ENCODE data around the gene TNIK.
"Not testable (repeated sequence)": the region's sequence is repeated elsewhere in the genome, so short reads cannot be mapped to it uniquely, and the experiment has no call there.

The TNIK gene

DNA sequence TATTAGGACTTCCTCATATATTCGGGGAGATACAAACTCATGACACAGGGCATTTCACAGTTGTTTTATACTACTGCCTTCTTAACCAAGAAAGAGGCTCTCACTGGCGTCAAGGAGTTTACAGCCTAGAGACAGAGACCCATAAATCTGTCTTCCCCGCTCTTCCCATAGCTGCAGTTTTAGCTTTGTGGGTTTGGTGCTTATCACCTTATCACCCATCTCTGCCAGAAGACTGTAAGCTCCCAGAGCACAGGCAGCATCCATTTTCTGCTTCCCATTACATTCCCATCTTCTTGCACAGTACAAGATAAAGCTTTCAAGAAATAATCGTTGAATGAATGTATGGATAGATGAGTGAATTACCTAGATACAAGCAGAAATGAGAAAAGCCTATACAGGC lies 144.3 kb downstream of the TNIK start:
- Histone ChIP-seq H3K4me1 (ENCODE audit: control insufficient read depth, insufficient read depth, low read length) (peaks cover 4% of the 10 kb centered on the region), H3K9ac (ENCODE audit: low read length) (no peak overlapping the region), H3K27me3 (replicated peaks; ENCODE audit: control insufficient read depth, insufficient read depth, low read length) (no peaks in the 10 kb centered on the region), H3K36me3 (ENCODE audit: control insufficient read depth, insufficient read depth, low read length, severe bottlenecking) (no peaks in the 10 kb centered on the region), H3K4me3 (ENCODE audit: low read length) (no peak overlapping the region), H3K9me3 (ENCODE audit: control insufficient read depth, low read length) (no peaks in the 10 kb centered on the region)
- no peak for DNase-seq (ENCODE audit: low read depth)

DNA sequence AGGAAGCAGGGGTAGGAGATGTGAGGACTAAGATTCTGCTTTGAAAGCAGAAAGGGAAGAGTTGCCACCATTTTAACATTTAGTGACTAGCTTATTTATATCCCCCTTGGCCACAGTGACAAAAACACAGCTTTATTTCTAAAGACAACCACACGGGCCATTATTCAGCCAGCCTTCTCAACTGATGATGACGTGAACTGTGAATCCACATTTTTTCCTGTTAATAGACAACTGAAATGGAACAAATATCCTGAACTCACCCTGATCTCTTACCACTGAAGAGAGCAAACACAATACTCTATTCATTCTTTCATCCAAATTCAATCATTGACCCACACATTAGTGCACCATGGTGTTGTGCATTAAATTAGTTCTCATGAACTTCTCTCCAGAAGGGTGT lies 145.1 kb downstream of the TNIK start:
- H3K4me3 ChIP-seq (ENCODE audit: low read length) = no peak overlapping the region
- DNase-seq (ENCODE audit: low read depth) = no peak
- H3K9ac ChIP-seq (ENCODE audit: low read length) = no peak overlapping the region
- H3K9me3 ChIP-seq (ENCODE audit: control insufficient read depth, low read length) = no peaks in the 10 kb centered on the region
- H3K27me3 ChIP-seq (replicated peaks; ENCODE audit: control insufficient read depth, insufficient read depth, low read length) = no peaks in the 10 kb centered on the region
- no peaks in the 10 kb centered on the region for H3K4me1 ChIP-seq (ENCODE audit: control insufficient read depth, insufficient read depth, low read length)
- H3K36me3 ChIP-seq (ENCODE audit: control insufficient read depth, insufficient read depth, low read length, severe bottlenecking) = no peaks in the 10 kb centered on the region

DNA sequence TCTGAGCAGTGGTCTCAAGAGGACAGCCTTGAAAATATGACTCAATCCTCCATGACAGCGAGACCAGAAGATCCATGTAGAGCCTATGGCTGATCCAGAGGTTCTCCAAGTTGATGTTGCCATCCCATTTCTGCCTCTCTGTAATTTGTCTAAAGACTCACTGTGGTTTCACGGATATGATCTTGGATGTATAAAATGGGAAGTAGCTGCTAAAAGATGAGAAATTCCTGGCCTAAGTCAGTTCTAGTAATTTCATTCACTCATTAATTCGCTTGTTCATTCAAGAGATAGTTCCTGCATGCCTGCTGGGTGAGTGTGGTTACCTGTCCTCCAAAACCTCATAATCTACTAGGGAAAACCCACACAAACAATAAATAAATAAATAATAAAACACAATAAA lies 145.9 kb downstream of the TNIK start:
- DNase-seq (ENCODE audit: low read depth) = no peak
- H3K9me3 ChIP-seq (ENCODE audit: control insufficient read depth, low read length) = no peaks in the 10 kb centered on the region
- H3K4me1 ChIP-seq (ENCODE audit: control insufficient read depth, insufficient read depth, low read length) = no peaks in the 10 kb centered on the region
- H3K9ac ChIP-seq (ENCODE audit: low read length) = no peak overlapping the region
- no peak overlapping the region for H3K4me3 ChIP-seq (ENCODE audit: low read length)
- H3K36me3 ChIP-seq (ENCODE audit: control insufficient read depth, insufficient read depth, low read length, severe bottlenecking) = no peaks in the 10 kb centered on the region
- H3K27me3 ChIP-seq (replicated peaks; ENCODE audit: control insufficient read depth, insufficient read depth, low read length) = no peaks in the 10 kb centered on the region

GRCh38 chr3:171313702-171314101 lies 146.5 kb downstream of the TNIK start:
- H3K27me3 ChIP-seq (replicated peaks; ENCODE audit: control insufficient read depth, insufficient read depth, low read length) = no peaks in the 10 kb centered on the region
- no peaks in the 10 kb centered on the region for H3K9me3 ChIP-seq (ENCODE audit: control insufficient read depth, low read length)
- H3K36me3 ChIP-seq (ENCODE audit: control insufficient read depth, insufficient read depth, low read length, severe bottlenecking) = no peaks in the 10 kb centered on the region
- H3K4me3 ChIP-seq (ENCODE audit: low read length) = no peak overlapping the region
- H3K4me1 ChIP-seq (ENCODE audit: control insufficient read depth, insufficient read depth, low read length) = no peaks in the 10 kb centered on the region
- no peak overlapping the region for H3K9ac ChIP-seq (ENCODE audit: low read length)
- no peak for DNase-seq (ENCODE audit: low read depth)

GRCh38 chr3:171312741-171313140 lies 147.5 kb downstream of the TNIK start:
- Histone ChIP-seq H3K4me3 (ENCODE audit: low read length) (no peak overlapping the region), H3K4me1 (ENCODE audit: control insufficient read depth, insufficient read depth, low read length) (no peaks in the 10 kb centered on the region), H3K36me3 (ENCODE audit: control insufficient read depth, insufficient read depth, low read length, severe bottlenecking) (no peaks in the 10 kb centered on the region), H3K9ac (ENCODE audit: low read length) (no peak overlapping the region), H3K9me3 (ENCODE audit: control insufficient read depth, low read length) (no peaks in the 10 kb centered on the region), H3K27me3 (replicated peaks; ENCODE audit: control insufficient read depth, insufficient read depth, low read length) (no peaks in the 10 kb centered on the region)
- DNase-seq (ENCODE audit: low read depth) = no peak

DNA sequence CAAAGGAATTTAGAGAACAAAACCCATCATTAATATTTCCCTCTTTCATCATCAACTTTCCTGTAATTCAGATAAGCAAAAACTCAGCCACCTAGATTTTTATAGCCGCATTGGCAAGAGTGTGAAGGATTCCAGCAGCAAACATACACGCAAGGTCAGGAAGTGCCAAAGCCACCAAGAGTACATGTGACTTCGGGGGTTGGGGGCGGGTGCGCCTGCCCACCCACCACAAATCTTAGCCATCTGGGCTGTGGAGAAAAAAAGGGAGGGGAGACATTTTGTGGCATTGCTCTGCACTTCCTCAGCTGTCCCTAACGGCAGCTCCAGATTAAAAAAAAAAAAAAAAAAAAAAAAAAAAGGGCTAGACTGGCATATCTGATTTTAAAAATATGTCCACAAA lies 148.4 kb downstream of the TNIK start:
- Histone ChIP-seq H3K4me1 (ENCODE audit: control insufficient read depth, insufficient read depth, low read length) (peaks cover 5% of the 10 kb centered on the region), H3K9me3 (ENCODE audit: control insufficient read depth, low read length) (no peaks in the 10 kb centered on the region), H3K4me3 (ENCODE audit: low read length) (no peak overlapping the region), H3K27me3 (replicated peaks; ENCODE audit: control insufficient read depth, insufficient read depth, low read length) (no peaks in the 10 kb centered on the region), H3K36me3 (ENCODE audit: control insufficient read depth, insufficient read depth, low read length, severe bottlenecking) (no peaks in the 10 kb centered on the region), H3K9ac (ENCODE audit: low read length) (no peak overlapping the region)
- DNase-seq (ENCODE audit: low read depth) = no peak

- Histone ChIP-seq H3K9me3 (ENCODE audit: control insufficient read depth, low read length) (no peaks in the 10 kb centered on the region), H3K36me3 (ENCODE audit: control insufficient read depth, insufficient read depth, low read length, severe bottlenecking) (no peaks in the 10 kb centered on the region), H3K27me3 (replicated peaks; ENCODE audit: control insufficient read depth, insufficient read depth, low read length) (no peaks in the 10 kb centered on the region), H3K4me1 (ENCODE audit: control insufficient read depth, insufficient read depth, low read length) (peaks cover 11% of the 10 kb centered on the region), H3K9ac (ENCODE audit: low read length) (no peak overlapping the region), H3K4me3 (ENCODE audit: low read length) (no peak overlapping the region)
- peak; percentile 72 for DNase-seq (ENCODE audit: low read depth)
These were observed 150.3 kb downstream of the TNIK start for GRCh38 chr3:171309906-171310359.

DNA sequence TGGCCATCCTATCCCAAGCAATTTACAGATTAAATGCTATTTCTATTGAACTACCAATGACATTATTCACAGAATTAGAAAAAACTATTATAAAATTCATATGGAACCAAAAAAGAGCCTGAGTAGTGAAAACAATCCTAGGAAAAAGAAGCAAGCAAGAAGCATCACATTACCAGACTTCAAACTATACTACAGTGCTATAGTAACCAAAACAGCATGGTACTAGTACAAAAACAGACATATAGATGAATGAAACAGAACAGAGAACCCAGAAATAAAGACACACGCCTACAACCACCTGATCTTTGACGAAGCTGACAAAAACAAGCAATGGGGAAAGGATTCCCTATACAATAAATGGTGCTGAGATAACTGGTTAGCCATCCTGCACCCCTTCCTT lies 152.2 kb downstream of the TNIK start:
- Histone ChIP-seq H3K4me3 (ENCODE audit: low read length) (no peak overlapping the region), H3K9ac (ENCODE audit: low read length) (no peak overlapping the region), H3K9me3 (ENCODE audit: control insufficient read depth, low read length) (no peaks in the 10 kb centered on the region), H3K27me3 (replicated peaks; ENCODE audit: control insufficient read depth, insufficient read depth, low read length) (no peaks in the 10 kb centered on the region), H3K4me1 (ENCODE audit: control insufficient read depth, insufficient read depth, low read length) (peaks cover 11% of the 10 kb centered on the region), H3K36me3 (ENCODE audit: control insufficient read depth, insufficient read depth, low read length, severe bottlenecking) (no peaks in the 10 kb centered on the region)
- no peak for DNase-seq (ENCODE audit: low read depth)

- peak; percentile 7 for DNase-seq (ENCODE audit: low read depth)
- peaks cover 11% of the 10 kb centered on the region for H3K4me1 ChIP-seq (ENCODE audit: control insufficient read depth, insufficient read depth, low read length)
- H3K9ac ChIP-seq (ENCODE audit: low read length) = no peak overlapping the region
- H3K27me3 ChIP-seq (replicated peaks; ENCODE audit: control insufficient read depth, insufficient read depth, low read length) = no peaks in the 10 kb centered on the region
- H3K4me3 ChIP-seq (ENCODE audit: low read length) = no peak overlapping the region
- H3K36me3 ChIP-seq (ENCODE audit: control insufficient read depth, insufficient read depth, low read length, severe bottlenecking) = no peaks in the 10 kb centered on the region
- H3K9me3 ChIP-seq (ENCODE audit: control insufficient read depth, low read length) = no peaks in the 10 kb centered on the region
These were observed 153.1 kb downstream of the TNIK start for GRCh38 chr3:171307046-171307585.

DNA sequence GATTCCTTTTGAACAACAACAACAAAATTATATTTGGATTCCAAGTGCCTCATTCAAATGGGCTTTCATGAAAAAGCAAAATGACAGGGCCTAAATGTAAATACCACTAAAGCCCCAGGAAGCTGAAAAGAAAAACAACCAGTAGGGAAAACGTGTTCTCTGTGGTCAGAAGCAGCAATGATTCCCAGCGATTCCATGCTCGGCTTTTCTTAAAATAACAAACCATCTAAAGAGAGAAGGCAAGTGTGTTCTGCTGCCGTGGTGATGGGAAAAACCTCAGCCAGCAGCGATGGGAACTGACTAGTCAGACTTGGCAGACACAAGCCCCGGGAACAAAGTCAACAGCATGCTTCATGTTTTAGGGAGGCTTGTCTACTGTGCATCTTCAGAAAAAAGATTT lies 153.6 kb downstream of the TNIK start:
- Histone ChIP-seq H3K9me3 (ENCODE audit: control insufficient read depth, low read length) (no peaks in the 10 kb centered on the region), H3K4me3 (ENCODE audit: low read length) (peak overlapping the region; percentile 17), H3K27me3 (replicated peaks; ENCODE audit: control insufficient read depth, insufficient read depth, low read length) (no peaks in the 10 kb centered on the region), H3K36me3 (ENCODE audit: control insufficient read depth, insufficient read depth, low read length, severe bottlenecking) (no peaks in the 10 kb centered on the region), H3K9ac (ENCODE audit: low read length) (peak overlapping the region; percentile 15), H3K4me1 (ENCODE audit: control insufficient read depth, insufficient read depth, low read length) (peaks cover 11% of the 10 kb centered on the region)
- peak; percentile 69 for DNase-seq (ENCODE audit: low read depth)

- not testable (repeated sequence) for DNase-seq (ENCODE audit: low read depth); H3K9ac ChIP-seq (ENCODE audit: low read length); H3K4me3 ChIP-seq (ENCODE audit: low read length); H3K27me3 ChIP-seq (replicated peaks; ENCODE audit: control insufficient read depth, insufficient read depth, low read length); H3K9me3 ChIP-seq (ENCODE audit: control insufficient read depth, low read length); H3K36me3 ChIP-seq (ENCODE audit: control insufficient read depth, insufficient read depth, low read length, severe bottlenecking)
- peaks cover 11% of the 10 kb centered on the region for H3K4me1 ChIP-seq (ENCODE audit: control insufficient read depth, insufficient read depth, low read length)
These were observed 154.4 kb downstream of the TNIK start for GRCh38 chr3:171305823-171306222.

- not testable (repeated sequence) for DNase-seq (ENCODE audit: low read depth); H3K27me3 ChIP-seq (replicated peaks; ENCODE audit: control insufficient read depth, insufficient read depth, low read length); H3K36me3 ChIP-seq (ENCODE audit: control insufficient read depth, insufficient read depth, low read length, severe bottlenecking); H3K9me3 ChIP-seq (ENCODE audit: control insufficient read depth, low read length); H3K9ac ChIP-seq (ENCODE audit: low read length); H3K4me3 ChIP-seq (ENCODE audit: low read length)
- H3K4me1 ChIP-seq (ENCODE audit: control insufficient read depth, insufficient read depth, low read length) = peaks cover 11% of the 10 kb centered on the region
These were observed 155.7 kb downstream of the TNIK start for GRCh38 chr3:171304498-171304897.

All from adipocyte (in vitro differentiated cells).